HS-27A (cell line): Measurements from ENCODE around the gene PFN1.
"Not testable (repeated sequence)": the region's sequence is repeated elsewhere in the genome, so short reads cannot be mapped to it uniquely, and the experiment has no call there.

Experiments
- DNase-seq: peaks from one replicate; pipeline ENCODE4 v3.0.0-alpha.2; 2012; ENCODE audit warnings: low read depth, missing footprints

Gene PFN1

GRCh38 chr17:4921320-4921719 lies 27.0 kb downstream of the PFN1 start:
- no peak for DNase-seq

- DNase-seq, result no peak
These were observed 27.8 kb downstream of the PFN1 start for GRCh38 chr17:4920351-4921048.

- DNase-seq, result no peak
These were observed 28.8 kb downstream of the PFN1 start for GRCh38 chr17:4919511-4920047.

- DNase-seq, result not testable (repeated sequence)
These were observed 33.8 kb downstream of the PFN1 start for GRCh38 chr17:4914551-4914950.

GRCh38 chr17:4913994-4914393 lies 34.3 kb downstream of the PFN1 start:
- DNase-seq, result no peak

- peak; percentile 45 for DNase-seq
These were observed 39.4 kb downstream of the PFN1 start for GRCh38 chr17:4908711-4909496.

- no peak for DNase-seq
These were observed 40.0 kb downstream of the PFN1 start for GRCh38 chr17:4908301-4908700.

- not testable (repeated sequence) for DNase-seq
These were observed 41.7 kb downstream of the PFN1 start for GRCh38 chr17:4906642-4907041.

- peak; percentile 7 for DNase-seq
These were observed 45.1 kb downstream of the PFN1 start, which contains the start of gene CHRNE for GRCh38 chr17:4903051-4903818. Gene CHRNE, minus strand, starts transcription at chr17:4903098. Its CDS starts 35 bp downstream, at chr17:4903063.

GRCh38 chr17:4902540-4902939 lies 45.8 kb downstream of the PFN1 start:
- no peak for DNase-seq

GRCh38 chr17:4901648-4902344 lies 46.5 kb downstream of the PFN1 start:
- DNase-seq, result no peak

- no peak for DNase-seq
These were observed 47.2 kb downstream of the PFN1 start for GRCh38 chr17:4901108-4901647.

- DNase-seq, result no peak
These were observed 47.9 kb downstream of the PFN1 start for GRCh38 chr17:4900231-4901107.

GRCh38 chr17:4899341-4900230 lies 48.7 kb downstream of the PFN1 start, which contains the start of gene C17orf107:
Gene C17orf107, plus strand, starts transcription at chr17:4899536. Its CDS starts 227 bp downstream, at chr17:4899763.
- no peak for DNase-seq

- DNase-seq, result no peak
These were observed 49.4 kb downstream of the PFN1 start for GRCh38 chr17:4898927-4899326.

GRCh38 chr17:4898351-4898750 lies 50.0 kb downstream of the PFN1 start:
- no peak for DNase-seq

GRCh38 chr17:4897785-4898184 lies 50.5 kb downstream of the PFN1 start:
- no peak for DNase-seq

GRCh38 chr17:4897198-4897687 lies 51.1 kb downstream of the PFN1 start:
- DNase-seq, result no peak
